Measurements from ENCODE around the gene INHBC. TPM values are rescaled to one million over a fixed set of nuclear protein-coding genes. Genes with fewer than 3 reads are reported as not detected.

Gene INHBC
- total RNA-seq, 1 experiment from 2014 or later, result not detected

- in situ Hi-C loops (cut with HindIII; ENCODE audit: low pct_unique_long_range_greater_than_20kb, low sequenced_read_pairs), result no loop called here
These were observed 27.3 kb downstream of the INHBC start for GRCh38 chr12:57461917-57462250.

GRCh38 chr12:57462251-57462911 lies 27.8 kb downstream of the INHBC start:
- peak; percentile 98 for DNase-seq (ENCODE audit: low read depth)
- in situ Hi-C loops (cut with HindIII; ENCODE audit: low pct_unique_long_range_greater_than_20kb, low sequenced_read_pairs), result no loop called here

More at GRCh38 chr12:57461917-57462250, 27.3 kb downstream of the INHBC start:
- peak; percentile 69 for DNase-seq (ENCODE audit: low read depth)

DNA sequence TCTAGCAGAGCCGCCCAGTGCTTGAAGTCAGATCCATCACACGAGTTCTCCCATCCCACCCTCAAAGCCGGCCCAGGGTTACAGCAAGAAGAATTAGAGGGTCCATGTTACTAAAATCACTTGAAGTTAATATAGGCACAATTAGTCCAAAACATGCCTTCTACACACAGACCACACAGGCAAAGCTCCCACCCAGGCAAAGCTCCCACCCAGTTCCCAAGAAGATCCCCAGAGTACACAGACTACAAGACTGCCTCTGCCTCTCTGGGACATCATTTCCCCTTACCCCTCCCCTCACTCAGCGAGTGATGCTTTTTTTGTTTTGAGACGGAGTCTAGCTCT lies 28.3 kb downstream of the INHBC start:
- in situ Hi-C loops (cut with HindIII; ENCODE audit: low pct_unique_long_range_greater_than_20kb, low sequenced_read_pairs), result no loop called here
- no peak for DNase-seq (ENCODE audit: low read depth)

DNA sequence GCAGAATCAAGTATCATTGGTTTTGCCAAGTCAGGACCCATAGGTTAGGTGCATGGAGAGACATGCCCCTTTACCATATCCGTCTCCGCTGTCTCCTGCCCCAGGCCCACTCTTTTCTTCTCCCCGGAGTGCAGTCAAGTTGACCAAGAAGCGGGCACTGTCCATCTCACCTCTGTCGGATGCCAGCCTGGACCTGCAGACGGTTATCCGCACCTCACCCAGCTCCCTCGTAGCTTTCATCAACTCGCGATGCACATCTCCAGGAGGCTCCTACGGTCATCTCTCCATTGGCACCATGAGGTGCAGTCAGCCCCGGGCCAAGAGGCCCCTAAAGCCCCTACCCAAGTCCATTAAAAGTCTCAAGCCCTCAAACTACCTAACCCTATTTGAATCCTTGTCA lies 30.0 kb downstream of the INHBC start:
- DNase-seq (ENCODE audit: low read depth), result no peak
- in situ Hi-C loops (cut with HindIII; ENCODE audit: low pct_unique_long_range_greater_than_20kb, low sequenced_read_pairs), result no loop called here

DNA sequence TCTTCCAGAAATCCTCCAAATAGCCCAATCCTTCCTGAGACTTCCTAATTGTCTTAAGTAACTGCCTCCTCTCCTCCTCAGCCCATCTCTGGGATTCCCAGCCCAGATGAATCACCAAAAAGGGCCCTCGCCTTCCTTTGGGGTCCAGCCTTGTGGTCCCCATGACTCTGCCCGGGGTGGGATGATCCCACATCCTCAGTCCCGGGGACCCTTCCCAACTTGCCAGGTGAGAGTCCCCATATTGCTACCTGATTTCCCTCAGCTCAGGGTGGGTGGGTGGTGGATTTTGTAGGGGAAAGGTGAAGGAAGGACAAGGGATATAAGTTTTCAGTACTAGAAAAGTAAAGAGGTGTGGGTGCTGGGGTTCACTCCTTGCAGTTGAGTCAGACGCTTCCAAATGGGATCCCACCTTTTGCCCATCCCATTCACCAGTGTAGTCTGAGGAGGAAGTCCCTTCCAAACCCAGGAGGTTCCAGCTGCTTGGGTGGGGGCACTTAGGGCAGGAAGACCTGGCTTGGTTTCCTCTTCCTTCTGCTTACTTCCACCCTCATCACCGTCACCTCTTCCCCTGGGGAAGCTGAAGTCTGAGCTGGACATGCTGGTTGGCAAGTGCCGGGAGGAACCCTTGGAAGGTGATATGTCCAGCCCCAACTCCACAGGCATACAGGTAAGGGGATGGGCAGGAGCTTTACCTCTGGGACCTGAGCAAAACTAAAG lies 30.6 kb downstream of the INHBC start:
- in situ Hi-C loops (cut with HindIII; ENCODE audit: low pct_unique_long_range_greater_than_20kb, low sequenced_read_pairs), result no loop called here
- no peak for DNase-seq (ENCODE audit: low read depth)

DNA sequence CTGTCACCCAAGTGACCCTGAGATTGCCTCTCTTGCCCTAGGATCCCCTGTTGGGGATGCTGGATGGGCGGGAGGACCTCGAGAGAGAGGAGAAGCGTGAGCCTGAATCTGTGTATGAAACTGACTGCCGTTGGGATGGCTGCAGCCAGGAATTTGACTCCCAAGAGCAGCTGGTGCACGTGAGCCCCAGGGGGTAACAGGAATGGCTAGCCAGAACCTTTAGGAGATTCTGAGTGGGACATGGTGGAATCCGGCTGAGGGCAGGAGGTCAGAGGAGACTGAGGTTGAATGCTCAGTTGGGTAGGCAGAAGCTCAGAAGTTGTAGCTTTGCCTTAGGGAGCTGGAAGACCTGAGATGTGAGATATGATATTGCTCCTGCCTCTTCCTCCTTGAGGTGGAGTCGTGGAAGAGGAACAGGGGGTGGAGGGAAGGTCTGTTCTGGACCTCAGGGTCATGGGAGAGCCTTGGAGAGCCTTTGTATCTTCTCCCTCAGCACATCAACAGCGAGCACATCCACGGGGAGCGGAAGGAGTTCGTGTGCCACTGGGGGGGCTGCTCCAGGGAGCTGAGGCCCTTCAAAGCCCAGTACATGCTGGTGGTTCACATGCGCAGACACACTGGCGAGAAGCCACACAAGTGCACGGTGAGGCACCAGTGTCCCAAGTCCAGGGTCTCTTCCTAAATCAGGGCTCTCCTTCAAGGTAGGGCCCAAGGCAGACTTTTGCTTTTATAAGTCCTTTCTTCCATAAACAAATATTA lies 31.3 kb downstream of the INHBC start:
- no peak for DNase-seq (ENCODE audit: low read depth)
- in situ Hi-C loops (cut with HindIII; ENCODE audit: low pct_unique_long_range_greater_than_20kb, low sequenced_read_pairs), result no loop called here

GRCh38 chr12:57467212-57467874 lies 32.8 kb downstream of the INHBC start:
- no peak for DNase-seq (ENCODE audit: low read depth)
- in situ Hi-C loops (cut with HindIII; ENCODE audit: low pct_unique_long_range_greater_than_20kb, low sequenced_read_pairs), result no loop called here

DNA sequence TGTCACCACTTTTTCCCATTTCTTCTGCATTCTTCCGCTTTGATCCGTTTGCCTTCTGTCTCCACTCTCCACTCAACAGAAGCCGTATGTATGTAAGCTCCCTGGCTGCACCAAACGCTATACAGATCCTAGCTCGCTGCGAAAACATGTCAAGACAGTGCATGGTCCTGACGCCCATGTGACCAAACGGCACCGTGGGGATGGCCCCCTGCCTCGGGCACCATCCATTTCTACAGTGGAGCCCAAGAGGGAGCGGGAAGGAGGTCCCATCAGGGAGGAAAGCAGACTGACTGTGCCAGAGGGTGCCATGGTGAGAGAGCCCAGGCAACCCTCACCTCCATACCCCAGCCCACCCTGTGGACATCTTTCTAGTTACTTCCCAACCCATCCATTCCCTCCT lies 33.3 kb downstream of the INHBC start:
- in situ Hi-C loops (cut with HindIII; ENCODE audit: low pct_unique_long_range_greater_than_20kb, low sequenced_read_pairs), result no loop called here
- DNase-seq (ENCODE audit: low read depth), result no peak

- DNase-seq (ENCODE audit: low read depth), result no peak
- in situ Hi-C loops (cut with HindIII; ENCODE audit: low pct_unique_long_range_greater_than_20kb, low sequenced_read_pairs), result no loop called here
These were observed 34.9 kb downstream of the INHBC start for GRCh38 chr12:57469296-57470164.

GRCh38 chr12:57470286-57470969 lies 35.8 kb downstream of the INHBC start:
- no peak for DNase-seq (ENCODE audit: low read depth)
- in situ Hi-C loops (cut with HindIII; ENCODE audit: low pct_unique_long_range_greater_than_20kb, low sequenced_read_pairs), result no loop called here

GRCh38 chr12:57470970-57471656 lies 36.5 kb downstream of the INHBC start:
- in situ Hi-C loops (cut with HindIII; ENCODE audit: low pct_unique_long_range_greater_than_20kb, low sequenced_read_pairs), result no loop called here
- no peak for DNase-seq (ENCODE audit: low read depth)

- in situ Hi-C loops (cut with HindIII; ENCODE audit: low pct_unique_long_range_greater_than_20kb, low sequenced_read_pairs), result no loop called here
- no peak for DNase-seq (ENCODE audit: low read depth)
These were observed 37.1 kb downstream of the INHBC start for GRCh38 chr12:57471661-57472060.

DNA sequence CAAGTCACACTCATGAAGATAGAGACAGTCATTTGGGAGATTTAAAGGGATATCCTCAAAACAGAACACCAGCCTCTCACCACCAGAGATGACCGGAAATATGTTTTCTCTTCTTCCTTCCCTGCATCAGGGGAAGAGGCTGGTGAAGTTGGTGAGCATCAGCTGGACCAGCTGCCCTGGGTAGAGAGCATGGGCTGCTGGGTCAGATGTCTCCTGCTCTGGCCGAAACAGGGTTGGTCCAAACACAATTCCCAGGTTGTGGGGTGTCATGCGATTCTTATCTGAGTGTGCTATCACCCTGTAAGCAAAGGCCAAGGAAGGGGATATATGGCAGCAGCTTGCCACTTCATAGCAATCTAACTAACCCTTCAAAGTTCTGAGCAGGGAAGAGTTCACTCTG lies 37.8 kb downstream of the INHBC start:
- DNase-seq (ENCODE audit: low read depth), result no peak
- in situ Hi-C loops (cut with HindIII; ENCODE audit: low pct_unique_long_range_greater_than_20kb, low sequenced_read_pairs), result no loop called here

DNA sequence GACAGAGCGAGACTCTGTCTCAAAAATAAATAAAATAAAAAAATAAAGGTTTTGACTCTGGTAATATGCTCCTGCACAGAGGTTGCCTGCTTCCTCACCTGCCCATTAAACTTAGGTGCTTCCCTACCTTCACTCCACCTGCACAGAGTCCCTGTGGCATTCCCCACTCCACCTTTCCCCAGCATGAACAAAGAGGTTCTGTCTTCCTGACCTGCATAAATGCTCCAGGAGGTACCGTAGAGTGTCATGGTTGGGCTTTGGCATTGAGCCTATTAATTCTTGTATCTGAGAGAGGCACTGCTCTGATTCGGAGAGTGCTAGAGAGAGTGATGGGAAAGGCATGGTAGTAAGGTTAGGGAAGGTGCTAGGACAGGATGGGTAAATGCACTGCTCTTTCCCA lies 38.8 kb downstream of the INHBC start:
- in situ Hi-C loops (cut with HindIII; ENCODE audit: low pct_unique_long_range_greater_than_20kb, low sequenced_read_pairs), result no loop called here
- DNase-seq (ENCODE audit: low read depth), result no peak

- no peak for DNase-seq (ENCODE audit: low read depth)
- in situ Hi-C loops (cut with HindIII; ENCODE audit: low pct_unique_long_range_greater_than_20kb, low sequenced_read_pairs), result no loop called here
These were observed 39.3 kb downstream of the INHBC start for GRCh38 chr12:57473886-57474285.

DNA sequence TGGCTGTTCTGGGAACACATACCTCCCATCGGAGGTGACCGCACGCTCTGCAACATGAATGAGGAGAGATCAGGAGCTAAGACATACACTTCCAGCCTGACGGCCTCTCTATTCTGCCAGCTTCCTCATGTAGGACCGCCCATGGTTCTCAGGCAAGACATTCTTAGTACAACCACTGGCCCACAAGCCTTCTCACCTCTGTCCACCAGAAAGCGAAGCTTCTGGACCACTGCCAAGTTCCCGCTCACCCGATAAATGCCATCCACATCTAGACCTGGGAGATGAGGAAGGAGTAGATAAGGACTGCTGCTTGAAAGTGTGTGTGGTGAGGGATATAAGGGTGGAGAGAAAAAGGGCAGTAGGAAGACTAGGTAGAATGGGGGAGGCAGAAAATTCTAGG lies 39.8 kb downstream of the INHBC start:
- in situ Hi-C loops (cut with HindIII; ENCODE audit: low pct_unique_long_range_greater_than_20kb, low sequenced_read_pairs), result no loop called here

DNA sequence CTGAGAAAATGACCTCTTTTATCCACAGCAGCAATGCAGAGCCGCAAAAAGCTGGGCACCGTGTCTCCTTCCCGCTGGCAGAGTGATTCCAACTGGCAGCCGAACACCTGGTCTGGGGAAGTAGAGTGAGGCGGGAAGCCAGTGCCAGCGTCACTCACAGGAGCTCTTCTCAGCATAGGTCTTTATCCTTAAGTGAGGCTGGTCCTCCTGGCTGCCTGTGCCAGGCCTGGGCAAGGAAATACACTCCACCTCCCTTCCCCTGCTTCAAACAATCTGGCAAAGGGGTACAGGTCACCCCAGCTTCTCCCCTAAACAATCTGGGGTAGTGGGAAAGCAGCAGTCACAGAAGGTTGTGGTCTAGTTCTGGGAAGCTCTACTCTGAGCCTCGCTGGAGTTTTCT lies 40.3 kb downstream of the INHBC start:
- DNase-seq (ENCODE audit: low read depth), result no peak
- in situ Hi-C loops (cut with HindIII; ENCODE audit: low pct_unique_long_range_greater_than_20kb, low sequenced_read_pairs), result no loop called here

More for the DNA sequence above, 39.8 kb downstream of the INHBC start:
- DNase-seq (ENCODE audit: low read depth), result no peak

All from Caki2 (cell line).